Fibroblast of mammary gland (primary cell): Measurements from ENCODE around the gene KRTAP4-4.
"Not testable (repeated sequence)": the region's sequence is repeated elsewhere in the genome, so short reads cannot be mapped to it uniquely, and the experiment has no call there.

Source experiments
- DNase-seq: peaks from one replicate; pipeline ENCODE4 v3.0.0-alpha.2; 2010; ENCODE audit warnings: low read depth
- H3K4me3 ChIP-seq: 2 replicates; pipeline ENCODE4 v1.5.1; 2011; ENCODE audit warnings: low read depth, mild to moderate bottlenecking, low read length, moderate library complexity; ENCODE audit not compliant: control insufficient read depth
- CTCF ChIP-seq: conservative IDR thresholded peaks from 2 replicates; pipeline ENCODE4 v1.5.1; 2011; ENCODE audit warnings: low read depth, low read length, inconsistent platforms; ENCODE audit not compliant: control insufficient read depth, insufficient read depth

KRTAP4-4 gene

GRCh38 chr17:41160648-41161047, at the start of gene KRTAP4-4:
KRTAP4-4 (minus strand) TSS chr17:41160748; CDS start chr17:41160691, 57 bp downstream.
- no peak for TF ChIP-seq CTCF
- DNase-seq, result no peak
- H3K4me3 ChIP-seq, result no peak within 1 kb of the TSS

- no peak for TF ChIP-seq CTCF
- no peak for DNase-seq
- H3K4me3 ChIP-seq, result no peak overlapping the region
Measured at GRCh38 chr17:41199421-41200078, 39.0 kb upstream of the KRTAP4-4 start.

- DNase-seq, result no peak
- no peak overlapping the region for H3K4me3 ChIP-seq
- TF ChIP-seq CTCF, result no peak
Measured at GRCh38 chr17:41196068-41196467, 35.5 kb upstream of the KRTAP4-4 start.

GRCh38 chr17:41190328-41190727, 29.8 kb upstream of the KRTAP4-4 start:
- TF ChIP-seq CTCF, result no peak
- DNase-seq, result no peak
- no peak overlapping the region for H3K4me3 ChIP-seq

GRCh38 chr17:41189837-41190318, 29.3 kb upstream of the KRTAP4-4 start, which contains the start of gene KRTAP9-1:
KRTAP9-1 (plus strand) TSS chr17:41189887; CDS start chr17:41189887, 0 bp downstream.
- DNase-seq, H3K4me3 ChIP-seq: not testable (repeated sequence)

- no peak for DNase-seq
- no peak overlapping the region for H3K4me3 ChIP-seq
- TF ChIP-seq CTCF, result no peak
Measured at GRCh38 chr17:41186872-41187271, 26.3 kb upstream of the KRTAP4-4 start.

- no peak for TF ChIP-seq CTCF
- H3K4me3 ChIP-seq, result no peak overlapping the region
- peak; percentile 12 for DNase-seq
Measured at GRCh38 chr17:41185001-41185400, 24.5 kb upstream of the KRTAP4-4 start.
